ENCODE data around the gene CCDC9B. TPM values are rescaled to one million over a fixed set of nuclear protein-coding genes. Genes with fewer than 3 reads are reported as not detected.
A peak's percentile ranks its signal among the peaks of the same experiment; 100 is the strongest.

The CCDC9B gene
- total RNA-seq, 2 donors from 2014 or later = 17.1 to 26.4 TPM

GRCh38 chr15:40355976-40356585 lies 15.3 kb upstream of the CCDC9B start:
- Histone ChIP-seq H3K4me3 (no peak overlapping the region), H3K27ac (no peak overlapping the region), H3K36me3 (replicated peaks in 1 of 2; ENCODE audit: insufficient read depth in 1 of 2, low read depth in 2 of 2) (no peaks in the 10 kb centered on the region), H3K4me1 (peaks cover 14% of the 10 kb centered on the region), H3K9me3 (no peaks in the 10 kb centered on the region), H3K27me3 (no peaks in the 10 kb centered on the region)
- intact Hi-C loops (cut with DNase I) = no loop called here
- ATAC-seq (no peak), DNase-seq (no peak)
- 65 to 90% methylated on average over 2 to 4 of the region's 5 CpGs for WGBS, 2 donors
- no peak for TF ChIP-seq CTCF (IDR thresholded peaks at IDR 0.05)
- TF ChIP-seq POLR2A (IDR thresholded peaks at IDR 0.05) = no peak

- 48 to 49% methylated on average over 9 of the region's 9 CpGs for WGBS, 2 donors
- intact Hi-C loops (cut with DNase I) = loop anchor here (5.0 kb wide), 1 partner anchor 73 kb away; no protein-coding TSS in a partner anchor
These were observed 13.9 kb upstream of the CCDC9B start for GRCh38 chr15:40354408-40355171.

GRCh38 chr15:40353697-40354096 lies 13.0 kb upstream of the CCDC9B start:
- WGBS, 2 donors = 54 to 60% methylated on average over 5 of the region's 5 CpGs
- Histone ChIP-seq H3K27me3 (no peaks in the 10 kb centered on the region), H3K27ac (no peak overlapping the region), H3K4me1 (peaks cover 12% of the 10 kb centered on the region), H3K36me3 (replicated peaks in 1 of 2; ENCODE audit: insufficient read depth in 1 of 2, low read depth in 2 of 2) (no peaks in the 10 kb centered on the region), H3K9me3 (no peaks in the 10 kb centered on the region), H3K4me3 (no peak overlapping the region)
- DNase-seq = no peak
- ATAC-seq = no peak
- intact Hi-C loops (cut with DNase I) = loop anchor here (5.0 kb wide), 1 partner anchor 74 kb away; no protein-coding TSS in a partner anchor
- TF ChIP-seq CTCF (IDR thresholded peaks at IDR 0.05) (no peak), POLR2A (IDR thresholded peaks at IDR 0.05) (no peak)

More at GRCh38 chr15:40354408-40355171, 13.9 kb upstream of the CCDC9B start:
- Histone ChIP-seq H3K27ac (no peak overlapping the region), H3K4me3 (no peak overlapping the region), H3K27me3 (no peaks in the 10 kb centered on the region), H3K9me3 (no peaks in the 10 kb centered on the region), H3K4me1 (peaks cover 14% of the 10 kb centered on the region), H3K36me3 (replicated peaks in 1 of 2; ENCODE audit: insufficient read depth in 1 of 2, low read depth in 2 of 2) (no peaks in the 10 kb centered on the region)
- TF ChIP-seq POLR2A (IDR thresholded peaks at IDR 0.05) = no peak
- peak in 1 of 7 experiments; percentile 24 for TF ChIP-seq CTCF (IDR thresholded peaks at IDR 0.05)
- DNase-seq = no peak
- no peak for ATAC-seq

- WGBS, 2 donors = 85 to 94% methylated on average over 7 of the region's 7 CpGs
- DNase-seq (no peak), ATAC-seq (no peak)
- intact Hi-C loops (cut with DNase I) = loop anchor here (5.0 kb wide), 1 partner anchor 75 kb away; no protein-coding TSS in a partner anchor
- H3K9me3 ChIP-seq = no peaks in the 10 kb centered on the region
- H3K36me3 ChIP-seq (replicated peaks in 1 of 2; ENCODE audit: insufficient read depth in 1 of 2, low read depth in 2 of 2) = no peaks in the 10 kb centered on the region
- no peak overlapping the region for H3K27ac ChIP-seq
- no peak overlapping the region for H3K4me3 ChIP-seq
- no peaks in the 10 kb centered on the region for H3K27me3 ChIP-seq
- TF ChIP-seq POLR2A (IDR thresholded peaks at IDR 0.05) = no peak
- no peak for TF ChIP-seq CTCF (IDR thresholded peaks at IDR 0.05)
- peaks cover 2% of the 10 kb centered on the region for H3K4me1 ChIP-seq
These were observed 11.7 kb upstream of the CCDC9B start for GRCh38 chr15:40352281-40352901.

All from body of pancreas (tissue), 4 donors.